ES-I3 (cell line): ENCODE data around the gene SCMH1.

Experiments
- H3K36me3 ChIP-seq: 2 replicates; pipeline ENCODE4 v1.6.1; 2013; ENCODE audit warnings: mild to moderate bottlenecking, low read length, control low read depth, moderate library complexity; ENCODE audit not compliant: insufficient read depth
- H3K4me1 ChIP-seq: 2 replicates; pipeline ENCODE4 v1.6.1; 2013; ENCODE audit warnings: mild to moderate bottlenecking, control low read depth, low read length; ENCODE audit not compliant: insufficient read depth
- H3K9ac ChIP-seq: 2 replicates; pipeline ENCODE4 v1.6.1; 2013; ENCODE audit warnings: low read depth, mild to moderate bottlenecking, low read length, moderate library complexity
- H3K9me3 ChIP-seq: 2 replicates; pipeline ENCODE4 v1.6.1; 2013; ENCODE audit warnings: mild to moderate bottlenecking, low read length, moderate library complexity; ENCODE audit not compliant: control insufficient read depth, insufficient read depth

The SCMH1 gene

GRCh38 chr1:41020654-41021053, 221.5 kb downstream of the SCMH1 start:
- no peaks in the 10 kb centered on the region; the same call in 1 of the 2 replicates for H3K36me3 ChIP-seq
- peaks cover 12% of the 10 kb centered on the region; the same call in 1 of the 2 replicates for H3K4me1 ChIP-seq
- no peaks in the 10 kb centered on the region for H3K9me3 ChIP-seq
- no peak overlapping the region for H3K9ac ChIP-seq

GRCh38 chr1:41020109-41020576, 222.0 kb downstream of the SCMH1 start:
- Histone ChIP-seq H3K36me3 (no peaks in the 10 kb centered on the region; the same call in 1 of the 2 replicates), H3K4me1 (peaks cover 12% of the 10 kb centered on the region; the same call in 1 of the 2 replicates), H3K9me3 (no peaks in the 10 kb centered on the region), H3K9ac (no peak overlapping the region)

- no peak overlapping the region for H3K9ac ChIP-seq
- no peaks in the 10 kb centered on the region; the same call in 1 of the 2 replicates for H3K36me3 ChIP-seq
- no peaks in the 10 kb centered on the region for H3K9me3 ChIP-seq
- peaks cover 12% of the 10 kb centered on the region; the same call in 1 of the 2 replicates for H3K4me1 ChIP-seq
Measured at GRCh38 chr1:41019353-41019745, 222.8 kb downstream of the SCMH1 start.

GRCh38 chr1:41018018-41018410, 224.1 kb downstream of the SCMH1 start:
- H3K36me3 ChIP-seq: no peaks in the 10 kb centered on the region; the same call in 1 of the 2 replicates

GRCh38 chr1:41017141-41018017, 224.7 kb downstream of the SCMH1 start:
- Histone ChIP-seq H3K9me3 (no peaks in the 10 kb centered on the region), H3K36me3 (no peaks in the 10 kb centered on the region; the same call in 1 of the 2 replicates), H3K4me1 (peaks cover 12% of the 10 kb centered on the region; the same call in 1 of the 2 replicates), H3K9ac (no peak overlapping the region)

More at GRCh38 chr1:41018018-41018410, 224.1 kb downstream of the SCMH1 start:
- Histone ChIP-seq H3K9me3 (no peaks in the 10 kb centered on the region), H3K4me1 (peaks cover 12% of the 10 kb centered on the region; the same call in 1 of the 2 replicates), H3K9ac (no peak overlapping the region)

- Histone ChIP-seq H3K36me3 (peaks cover 7% of the 10 kb centered on the region), H3K4me1 (peaks cover 3% of the 10 kb centered on the region; the same call in 1 of the 2 replicates), H3K9me3 (no peaks in the 10 kb centered on the region), H3K9ac (no peak overlapping the region)
Measured at GRCh38 chr1:41015897-41016470, 226.1 kb downstream of the SCMH1 start.

GRCh38 chr1:41015281-41015896, 226.7 kb downstream of the SCMH1 start:
- Histone ChIP-seq H3K36me3 (peaks cover 7% of the 10 kb centered on the region), H3K4me1 (no peaks in the 10 kb centered on the region), H3K9ac (no peak overlapping the region), H3K9me3 (no peaks in the 10 kb centered on the region)

- Histone ChIP-seq H3K36me3 (peaks cover 11% of the 10 kb centered on the region), H3K4me1 (no peaks in the 10 kb centered on the region), H3K9ac (no peak overlapping the region)
Measured at GRCh38 chr1:41014871-41015270, 227.2 kb downstream of the SCMH1 start.

GRCh38 chr1:41013796-41014195, 228.3 kb downstream of the SCMH1 start:
- Histone ChIP-seq H3K9ac (no peak overlapping the region), H3K9me3 (no peaks in the 10 kb centered on the region), H3K36me3 (peaks cover 21% of the 10 kb centered on the region), H3K4me1 (no peaks in the 10 kb centered on the region)

More at GRCh38 chr1:41014871-41015270, 227.2 kb downstream of the SCMH1 start:
- no peaks in the 10 kb centered on the region for H3K9me3 ChIP-seq

- H3K9ac ChIP-seq: no peak overlapping the region
- no peaks in the 10 kb centered on the region for H3K4me1 ChIP-seq
- H3K9me3 ChIP-seq: no peaks in the 10 kb centered on the region
- peaks cover 28% of the 10 kb centered on the region for H3K36me3 ChIP-seq
Measured at GRCh38 chr1:41013024-41013423, 229.1 kb downstream of the SCMH1 start.

GRCh38 chr1:41010345-41010744, 231.8 kb downstream of the SCMH1 start:
- H3K4me1 ChIP-seq: no peaks in the 10 kb centered on the region
- no peak overlapping the region for H3K9ac ChIP-seq
- H3K36me3 ChIP-seq: peaks cover 38% of the 10 kb centered on the region
- no peaks in the 10 kb centered on the region for H3K9me3 ChIP-seq

- Histone ChIP-seq H3K9me3 (no peaks in the 10 kb centered on the region), H3K9ac (no peak overlapping the region), H3K4me1 (no peaks in the 10 kb centered on the region), H3K36me3 (peaks cover 38% of the 10 kb centered on the region)
Measured at GRCh38 chr1:41009466-41009865, 232.6 kb downstream of the SCMH1 start.

- H3K9me3 ChIP-seq: no peaks in the 10 kb centered on the region
- H3K36me3 ChIP-seq: peaks cover 51% of the 10 kb centered on the region
- H3K4me1 ChIP-seq: no peaks in the 10 kb centered on the region
- H3K9ac ChIP-seq: no peak overlapping the region
Measured at GRCh38 chr1:41006942-41007865, 234.9 kb downstream of the SCMH1 start.
